ENCODE data around the gene APEH. TPM values are rescaled to one million over a fixed set of nuclear protein-coding genes. Genes with fewer than 3 reads are reported as not detected.

APEH gene
- total and polyA plus RNA-seq, 9 of the 15 experiments (the other 6 are each of a cell fraction or from before 2014, with no cell fraction given): 70.9 to 177 (median 117) TPM

DNA sequence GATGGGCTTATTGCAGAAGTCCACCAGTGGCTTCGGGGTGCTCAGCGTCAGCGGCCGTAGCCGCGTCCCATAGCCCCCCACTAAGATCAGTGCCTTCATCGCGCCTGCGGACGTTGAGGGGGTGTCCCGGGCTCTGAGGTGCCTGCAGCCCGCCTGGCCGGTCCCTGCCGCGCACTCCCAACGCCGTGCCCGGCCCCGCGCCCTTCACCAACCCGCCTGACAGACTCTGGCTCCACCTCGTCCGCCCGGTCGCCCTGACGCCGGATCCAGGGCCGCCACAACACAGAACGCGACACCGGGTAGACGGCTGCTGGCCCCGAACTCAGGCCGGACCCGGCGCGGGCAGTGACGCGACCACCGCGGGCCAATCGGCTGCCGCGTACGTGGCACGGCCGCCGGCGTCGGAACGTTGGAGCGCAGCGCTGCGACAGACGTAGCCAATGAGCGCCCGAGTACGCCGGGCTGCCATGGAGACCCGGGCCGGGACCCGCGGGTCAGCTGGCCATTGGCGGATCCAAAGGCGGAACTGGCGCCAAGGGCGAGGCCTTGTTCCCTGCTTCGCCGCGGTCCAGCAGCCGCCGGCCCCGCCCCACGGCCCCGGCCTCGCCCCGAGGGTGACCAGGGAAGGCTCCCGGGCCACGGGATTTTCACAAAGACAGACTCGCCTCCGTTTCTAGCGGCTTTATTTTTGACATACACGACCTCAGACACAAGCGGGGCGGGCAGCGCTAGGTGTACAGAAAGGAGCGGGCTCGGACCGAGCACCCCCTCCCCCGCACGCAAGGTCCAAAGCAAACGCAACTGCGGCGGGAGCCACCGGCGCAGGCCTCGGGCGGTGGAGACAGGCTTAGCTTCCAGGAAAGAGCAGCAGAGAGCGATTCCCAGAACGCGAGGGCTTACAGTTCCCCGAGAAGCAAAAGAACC is 49.7 kb downstream of the APEH start, which contains the start of gene GMPPB (continued):
- TF ChIP-seq ZBTB17 (CRISPR knock-in tag; IDR thresholded peaks at IDR 0.05) (0 out of 2 replicates have a peak, but pooled peaks have one; percentile 10), CCNT2 (IDR thresholded peaks at IDR 0.05; ENCODE audit: borderline replicate concordance, extremely low read depth, insufficient read length, low read depth, low read length) (peak; percentile 52), PTTG1 (tag; IDR thresholded peaks at IDR 0.05; ENCODE audit: low read depth) (no peak), MED1 (CRISPR knock-in tag; IDR thresholded peaks at IDR 0.05; ENCODE audit: borderline replicate concordance) (no peak), ZNF274 (IDR thresholded peaks at IDR 0.05; ENCODE audit: borderline replicate concordance, low read depth, low read length) (no peak), ZNF780A (CRISPR knock-in tag; IDR thresholded peaks at IDR 0.05) (no peak), ETS2 (tag; IDR thresholded peaks at IDR 0.05; ENCODE audit: borderline replicate concordance, poor library complexity, severe bottlenecking) (no peak), SMARCB1 (IDR thresholded peaks at IDR 0.05; ENCODE audit: insufficient read length, low read depth) (no peak), PURB (CRISPR knock-in tag; IDR thresholded peaks at IDR 0.05; ENCODE audit: low read depth) (no peak), CSDE1 (IDR thresholded peaks at IDR 0.05) (peak in 1 of 2 experiments; percentile 29; a peak in 1 of 4 replicates), CBX8 (IDR thresholded peaks at IDR 0.05; ENCODE audit: borderline replicate concordance, extremely low read depth, low read depth, low read length, poor library complexity, severe bottlenecking) (no peak), LARP7 (IDR thresholded peaks at IDR 0.05) (no peak), ZNF140 (CRISPR knock-in tag; IDR thresholded peaks at IDR 0.05) (no peak), MECOM (CRISPR knock-in tag; IDR thresholded peaks at IDR 0.05) (no peak)
- TF ChIP-seq, protein P1, sequence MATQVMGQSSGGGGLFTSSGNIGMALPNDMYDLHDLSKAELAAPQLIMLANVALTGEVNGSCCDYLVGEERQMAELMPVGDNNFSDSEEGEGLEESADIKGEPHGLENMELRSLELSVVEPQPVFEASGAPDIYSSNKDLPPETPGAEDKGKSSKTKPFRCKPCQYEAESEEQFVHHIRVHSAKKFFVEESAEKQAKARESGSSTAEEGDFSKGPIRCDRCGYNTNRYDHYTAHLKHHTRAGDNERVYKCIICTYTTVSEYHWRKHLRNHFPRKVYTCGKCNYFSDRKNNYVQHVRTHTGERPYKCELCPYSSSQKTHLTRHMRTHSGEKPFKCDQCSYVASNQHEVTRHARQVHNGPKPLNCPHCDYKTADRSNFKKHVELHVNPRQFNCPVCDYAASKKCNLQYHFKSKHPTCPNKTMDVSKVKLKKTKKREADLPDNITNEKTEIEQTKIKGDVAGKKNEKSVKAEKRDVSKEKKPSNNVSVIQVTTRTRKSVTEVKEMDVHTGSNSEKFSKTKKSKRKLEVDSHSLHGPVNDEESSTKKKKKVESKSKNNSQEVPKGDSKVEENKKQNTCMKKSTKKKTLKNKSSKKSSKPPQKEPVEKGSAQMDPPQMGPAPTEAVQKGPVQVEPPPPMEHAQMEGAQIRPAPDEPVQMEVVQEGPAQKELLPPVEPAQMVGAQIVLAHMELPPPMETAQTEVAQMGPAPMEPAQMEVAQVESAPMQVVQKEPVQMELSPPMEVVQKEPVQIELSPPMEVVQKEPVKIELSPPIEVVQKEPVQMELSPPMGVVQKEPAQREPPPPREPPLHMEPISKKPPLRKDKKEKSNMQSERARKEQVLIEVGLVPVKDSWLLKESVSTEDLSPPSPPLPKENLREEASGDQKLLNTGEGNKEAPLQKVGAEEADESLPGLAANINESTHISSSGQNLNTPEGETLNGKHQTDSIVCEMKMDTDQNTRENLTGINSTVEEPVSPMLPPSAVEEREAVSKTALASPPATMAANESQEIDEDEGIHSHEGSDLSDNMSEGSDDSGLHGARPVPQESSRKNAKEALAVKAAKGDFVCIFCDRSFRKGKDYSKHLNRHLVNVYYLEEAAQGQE (IDR thresholded peaks at IDR 0.05; ENCODE audit: borderline replicate concordance): peak; percentile 80
- TF ChIP-seq, protein P1 (CRISPR knock-in tag; IDR thresholded peaks at IDR 0.05; ENCODE audit: low read depth): peak; percentile 40; the same call in 1 of the 2 replicates
- TF ChIP-seq, protein P2, sequence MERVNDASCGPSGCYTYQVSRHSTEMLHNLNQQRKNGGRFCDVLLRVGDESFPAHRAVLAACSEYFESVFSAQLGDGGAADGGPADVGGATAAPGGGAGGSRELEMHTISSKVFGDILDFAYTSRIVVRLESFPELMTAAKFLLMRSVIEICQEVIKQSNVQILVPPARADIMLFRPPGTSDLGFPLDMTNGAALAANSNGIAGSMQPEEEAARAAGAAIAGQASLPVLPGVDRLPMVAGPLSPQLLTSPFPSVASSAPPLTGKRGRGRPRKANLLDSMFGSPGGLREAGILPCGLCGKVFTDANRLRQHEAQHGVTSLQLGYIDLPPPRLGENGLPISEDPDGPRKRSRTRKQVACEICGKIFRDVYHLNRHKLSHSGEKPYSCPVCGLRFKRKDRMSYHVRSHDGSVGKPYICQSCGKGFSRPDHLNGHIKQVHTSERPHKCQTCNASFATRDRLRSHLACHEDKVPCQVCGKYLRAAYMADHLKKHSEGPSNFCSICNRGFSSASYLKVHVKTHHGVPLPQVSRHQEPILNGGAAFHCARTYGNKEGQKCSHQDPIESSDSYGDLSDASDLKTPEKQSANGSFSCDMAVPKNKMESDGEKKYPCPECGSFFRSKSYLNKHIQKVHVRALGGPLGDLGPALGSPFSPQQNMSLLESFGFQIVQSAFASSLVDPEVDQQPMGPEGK (CRISPR knock-in tag; IDR thresholded peaks at IDR 0.05; ENCODE audit: borderline replicate concordance): no peak
